ENCODE data around the gene PDE1A.

Gene PDE1A

DNA sequence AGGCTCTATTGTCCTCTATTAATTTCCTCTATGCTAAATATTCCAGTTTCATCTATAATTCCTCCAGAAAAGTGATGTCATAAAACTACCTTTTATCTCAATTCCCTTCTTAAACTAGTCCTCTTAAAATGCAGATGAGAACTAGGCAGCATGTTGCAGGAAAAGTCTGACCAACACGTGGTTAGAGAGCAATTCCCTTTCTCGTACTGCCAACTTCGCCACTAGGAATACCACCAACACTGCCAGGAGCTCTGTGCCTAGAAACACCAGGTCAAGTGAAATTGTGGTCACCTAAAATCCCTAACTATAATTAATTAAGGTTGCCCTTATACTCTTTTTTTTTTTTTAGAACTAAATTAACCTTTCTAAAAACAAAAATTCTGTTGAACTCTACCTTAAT lies 313.5 kb downstream of the PDE1A start:
- no peak for DNase-seq

DNA sequence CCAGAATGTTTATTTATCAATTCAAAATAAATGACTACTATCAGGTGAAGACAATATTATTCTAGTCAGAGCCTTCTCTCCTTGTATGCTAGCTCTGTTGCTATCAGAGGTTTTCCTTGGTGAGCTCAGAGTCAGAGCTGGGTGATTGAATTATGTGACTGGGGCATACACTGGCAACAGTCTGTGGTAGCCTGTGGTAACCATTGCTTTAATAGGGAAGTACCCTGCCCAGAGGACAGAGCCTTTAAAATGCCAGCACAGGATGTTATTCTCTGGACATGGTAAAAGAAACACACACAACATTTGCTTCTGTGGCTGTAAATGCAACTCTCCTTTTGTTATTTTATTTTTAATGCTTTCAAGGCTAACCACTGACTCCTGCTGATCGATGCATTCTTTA lies 316.5 kb downstream of the PDE1A start:
- DNase-seq, result no peak

DNA sequence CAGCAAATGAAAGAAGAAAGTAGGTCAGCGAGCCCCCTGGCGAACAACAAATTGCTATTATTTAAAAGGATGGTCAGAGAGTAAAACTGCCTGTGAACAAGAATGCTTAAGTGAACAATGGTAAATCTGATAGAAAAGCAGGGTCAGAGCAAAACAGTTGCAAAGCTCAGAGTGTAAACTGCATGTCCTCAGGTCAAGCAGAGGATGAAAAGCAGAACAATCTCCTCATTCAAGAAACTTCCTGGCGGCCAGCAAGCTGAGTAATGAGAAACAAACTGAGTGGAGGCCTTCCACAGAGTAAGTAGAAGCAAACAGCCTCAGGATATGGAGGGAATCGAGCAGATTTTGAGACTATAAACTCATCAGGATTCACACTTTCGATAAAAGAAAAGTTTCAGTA lies 323.3 kb downstream of the PDE1A start:
- no peak for DNase-seq

DNA sequence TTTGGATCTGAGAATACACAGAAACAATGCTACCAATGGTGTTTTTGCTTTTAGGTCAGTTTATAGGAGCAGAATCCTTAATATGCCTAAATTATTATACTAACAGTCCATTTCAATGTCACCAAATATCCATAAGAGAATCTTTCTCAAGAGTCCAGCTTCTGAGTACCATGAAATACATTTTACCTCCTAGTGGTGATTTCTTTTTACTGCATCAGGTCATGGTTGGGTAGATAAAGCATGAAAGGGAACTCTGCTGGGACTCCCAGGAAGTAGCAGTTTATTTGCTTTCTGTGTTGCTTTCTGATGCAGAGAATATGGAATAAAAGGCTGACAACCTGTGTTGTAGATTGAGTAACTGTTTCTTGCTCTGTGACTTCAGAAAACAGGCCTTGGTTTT lies 325.6 kb downstream of the PDE1A start:
- no peak for DNase-seq

DNA sequence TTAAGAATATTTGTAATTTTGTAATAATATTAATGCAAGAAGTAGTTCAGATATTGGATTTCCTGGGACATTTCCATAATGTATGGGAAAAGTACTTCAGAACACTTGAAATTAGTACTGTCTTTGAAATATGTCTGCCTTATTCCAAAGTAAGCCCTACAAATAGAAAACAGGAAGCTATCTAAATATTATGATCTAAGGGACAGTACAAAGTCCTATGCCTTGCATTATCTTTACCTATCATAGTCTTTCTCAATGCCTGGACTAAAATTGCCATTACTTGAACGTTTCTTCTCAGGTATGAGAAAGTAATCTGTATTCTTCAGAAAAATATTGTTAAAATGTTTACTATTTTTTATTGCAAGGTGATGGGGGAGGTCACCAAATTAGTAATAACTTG lies 328.2 kb downstream of the PDE1A start:
- no peak for DNase-seq

DNA sequence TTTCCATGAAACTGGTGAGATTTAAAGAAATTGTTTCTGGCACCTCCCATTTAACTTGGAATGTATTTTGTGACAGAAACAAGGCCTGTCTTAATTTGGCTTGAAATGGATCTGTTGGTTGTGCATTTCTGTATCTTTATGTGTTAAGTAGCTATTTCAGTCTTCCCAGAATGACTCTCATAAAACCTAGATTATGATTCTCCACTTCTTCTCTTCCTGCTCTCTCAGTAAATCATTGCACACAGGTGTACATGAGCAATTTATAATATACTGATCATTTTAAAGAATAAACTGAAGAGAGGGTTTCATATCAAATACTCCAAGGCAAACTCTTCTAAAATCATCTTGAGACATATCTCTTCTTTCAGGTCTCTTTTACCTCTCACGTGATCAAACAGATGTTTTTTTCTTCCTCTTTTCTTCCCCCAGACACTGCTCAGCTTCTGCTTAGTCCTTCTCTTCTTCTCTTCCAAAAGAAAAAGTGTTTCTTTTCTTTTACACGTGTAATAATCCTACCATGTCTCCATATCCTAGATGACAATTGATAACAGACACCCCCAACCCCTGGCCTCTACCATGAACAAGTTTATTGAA lies 329.2 kb downstream of the PDE1A start:
- no peak for DNase-seq

DNA sequence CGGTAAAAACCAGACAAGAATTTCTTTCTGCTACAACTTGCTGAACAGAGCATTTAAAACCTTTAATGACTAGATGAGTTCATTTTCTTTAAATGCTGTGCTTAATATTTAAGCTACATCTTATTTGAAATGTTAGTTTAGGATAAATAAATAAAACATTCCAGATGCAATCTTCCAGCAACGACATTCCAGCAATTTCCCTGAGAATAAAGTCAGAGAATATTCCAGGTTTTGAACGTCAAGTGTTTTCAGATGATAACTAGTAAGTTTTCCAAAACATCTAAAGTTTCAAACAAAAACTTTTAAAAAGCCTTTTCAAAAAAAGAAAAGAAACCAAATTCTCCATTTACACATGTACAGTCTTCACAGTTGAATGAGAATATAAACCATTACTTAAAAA lies 336.4 kb downstream of the PDE1A start:
- DNase-seq, result no peak
